ENCODE results near the gene CASTOR1. TPM values are rescaled to one million over a fixed set of nuclear protein-coding genes. Genes with fewer than 3 reads are reported as not detected.

The CASTOR1 gene
- total RNA-seq, 2 donors from 2014 or later = 27.2 to 33.2 TPM

- H3K9me3 ChIP-seq = no peaks in the 10 kb centered on the region
- H3K27me3 ChIP-seq (replicated peaks; ENCODE audit: insufficient read depth) = no peaks in the 10 kb centered on the region
- DNase-seq (ENCODE audit: low spot score) = no peak
- H3K36me3 ChIP-seq = peaks cover 0 to 1% of the 10 kb centered on the region in 2 donors
- peak overlapping the region; percentile 91 for H3K27ac ChIP-seq
- intact Hi-C loops (cut with DNase I) = no loop called here
- 41% methylated on average over 3 of the region's 3 CpGs for WGBS
- no peak overlapping the region for H3K4me3 ChIP-seq
- peaks cover 92% of the 10 kb centered on the region for H3K4me1 ChIP-seq (replicated peaks)
- no peak for TF ChIP-seq POLR2A (IDR thresholded peaks at IDR 0.05)
- no peak for TF ChIP-seq POLR2AphosphoS5 (IDR thresholded peaks at IDR 0.05)
- TF ChIP-seq CTCF (IDR thresholded peaks at IDR 0.05) = no peak
Measured at GRCh38 chr22:30305906-30306626, 16.8 kb upstream of the CASTOR1 start.

GRCh38 chr22:30305519-30305905 lies 16.2 kb upstream of the CASTOR1 start:
- intact Hi-C loops (cut with DNase I) = no loop called here
- Histone ChIP-seq H3K4me3 (no peak overlapping the region), H3K36me3 (peaks cover 0 to 5% of the 10 kb centered on the region in 2 donors), H3K27me3 (replicated peaks; ENCODE audit: insufficient read depth) (no peaks in the 10 kb centered on the region), H3K4me1 (replicated peaks) (peaks cover 87% of the 10 kb centered on the region), H3K27ac (peak overlapping the region; percentile 91), H3K9me3 (no peaks in the 10 kb centered on the region)
- no peak for DNase-seq (ENCODE audit: low spot score)
- WGBS = 4% methylated on average over 4 of the region's 4 CpGs
- TF ChIP-seq CTCF (IDR thresholded peaks at IDR 0.05) (no peak), POLR2AphosphoS5 (IDR thresholded peaks at IDR 0.05) (peak; percentile 46), POLR2A (IDR thresholded peaks at IDR 0.05) (no peak)

- Histone ChIP-seq H3K27ac (peak overlapping the region; percentile 91), H3K4me1 (replicated peaks) (peaks cover 80% of the 10 kb centered on the region), H3K9me3 (no peaks in the 10 kb centered on the region), H3K4me3 (no peak overlapping the region), H3K27me3 (replicated peaks; ENCODE audit: insufficient read depth) (no peaks in the 10 kb centered on the region), H3K36me3 (peaks cover 0 to 5% of the 10 kb centered on the region in 2 donors)
- intact Hi-C loops (cut with DNase I) = no loop called here
- 41% methylated on average over 7 of the region's 7 CpGs for WGBS
- TF ChIP-seq POLR2AphosphoS5 (IDR thresholded peaks at IDR 0.05) (peak; percentile 80), POLR2A (IDR thresholded peaks at IDR 0.05) (no peak), CTCF (IDR thresholded peaks at IDR 0.05) (no peak)
- peak; percentile 62 for DNase-seq (ENCODE audit: low spot score)
Measured at GRCh38 chr22:30304495-30305244, 15.4 kb upstream of the CASTOR1 start.

GRCh38 chr22:30302810-30303138 lies 13.5 kb upstream of the CASTOR1 start:
- H3K27me3 ChIP-seq (replicated peaks; ENCODE audit: insufficient read depth) = no peaks in the 10 kb centered on the region
- no peaks in the 10 kb centered on the region for H3K9me3 ChIP-seq
- H3K4me3 ChIP-seq = no peak overlapping the region
- 55% methylated on average over 5 of the region's 5 CpGs for WGBS
- DNase-seq (ENCODE audit: low spot score) = no peak
- TF ChIP-seq CTCF (IDR thresholded peaks at IDR 0.05) (no peak), POLR2AphosphoS5 (IDR thresholded peaks at IDR 0.05) (no peak), POLR2A (IDR thresholded peaks at IDR 0.05) (no peak)
- intact Hi-C loops (cut with DNase I) = no loop called here
- peak overlapping the region; percentile 91 for H3K27ac ChIP-seq
- H3K4me1 ChIP-seq (replicated peaks) = peaks cover 77% of the 10 kb centered on the region
- peaks cover 0 to 5% of the 10 kb centered on the region in 2 donors for H3K36me3 ChIP-seq
